GM19239 (cell line): ENCODE data around the gene ITLN2.
A peak's percentile ranks its signal among the peaks of the same experiment; 100 is the strongest.
"Not testable (repeated sequence)": the region's sequence is repeated elsewhere in the genome, so short reads cannot be mapped to it uniquely, and the experiment has no call there.

Experiments
- DNase-seq: peaks from one replicate; pipeline ENCODE4 v3.0.0; 2011; ENCODE audit warnings: low spot score; ENCODE audit not compliant: insufficient read length
- FAIRE-seq: peaks from 2 replicates; lab custom pipeline; 2011; peaks lifted over from hg19 to GRCh38; lab: Jason Lieb, UNC

Gene ITLN2

GRCh38 chr1:160954158-160955104, at the start of gene ITLN2:
TSS of gene ITLN2 (minus strand) at chr1:160954809. CDS start at chr1:160954741, 68 bp downstream.
- DNase-seq: peak; percentile 49
- FAIRE-seq: peak; percentile 88

GRCh38 chr1:161001525-161001924, 46.9 kb upstream of the ITLN2 start:
- DNase-seq (no peak), FAIRE-seq (no peak)

- no peak for DNase-seq
- no peak for FAIRE-seq
These were observed 46.3 kb upstream of the ITLN2 start for GRCh38 chr1:161000736-161001480.

GRCh38 chr1:160999376-160999775, 44.8 kb upstream of the ITLN2 start:
- DNase-seq (no peak), FAIRE-seq (no peak)

GRCh38 chr1:160997323-160998038, 42.9 kb upstream of the ITLN2 start:
- peak; percentile 46 for DNase-seq
- FAIRE-seq: peak; percentile 81

- FAIRE-seq: no peak
- no peak for DNase-seq
These were observed 41.6 kb upstream of the ITLN2 start for GRCh38 chr1:160996178-160996577.

GRCh38 chr1:160993544-160994193, 39.1 kb upstream of the ITLN2 start:
- FAIRE-seq: no peak
- no peak for DNase-seq

GRCh38 chr1:160992036-160992435, 37.4 kb upstream of the ITLN2 start:
- FAIRE-seq, DNase-seq: not testable (repeated sequence)

GRCh38 chr1:160987359-160988050, 32.9 kb upstream of the ITLN2 start:
- DNase-seq (no peak), FAIRE-seq (no peak)

- no peak for DNase-seq
- FAIRE-seq: no peak
These were observed 31.1 kb upstream of the ITLN2 start for GRCh38 chr1:160985723-160986122.

GRCh38 chr1:160981584-160982411, 27.2 kb upstream of the ITLN2 start:
- DNase-seq (no peak), FAIRE-seq (no peak)

- no peak for DNase-seq
- FAIRE-seq: no peak
These were observed 24.7 kb upstream of the ITLN2 start for GRCh38 chr1:160979286-160979685.

- no peak for FAIRE-seq
- DNase-seq: no peak
These were observed 23.9 kb upstream of the ITLN2 start for GRCh38 chr1:160978510-160978927.

- peak; percentile 33 for FAIRE-seq
- DNase-seq: no peak
These were observed 20.4 kb upstream of the ITLN2 start for GRCh38 chr1:160975026-160975425.

GRCh38 chr1:160973491-160973890, 18.9 kb upstream of the ITLN2 start:
- DNase-seq (no peak), FAIRE-seq (no peak)

- FAIRE-seq (no peak), DNase-seq (no peak)
These were observed 18.3 kb upstream of the ITLN2 start for GRCh38 chr1:160972939-160973338.

GRCh38 chr1:160971618-160972056, 17.0 kb upstream of the ITLN2 start:
- DNase-seq (no peak), FAIRE-seq (peak; percentile 8)

- no peak for DNase-seq
- FAIRE-seq: no peak
These were observed 8.9 kb upstream of the ITLN2 start for GRCh38 chr1:160963521-160963920.
